K562 (cell line): Measurements from ENCODE around the gene TMEM81. TPM values are rescaled to one million over a fixed set of nuclear protein-coding genes. Genes with fewer than 3 reads are reported as not detected.

Experiments used
- BRCA1 ChIP-seq, 2 experiments: fragments of 450-650 bp in 1 of 2; sonication (generic) in 1 of 2; formaldehyde crosslinking in 1 of 2; IDR thresholded peaks; 2 replicates each; pipeline versions ENCODE4 v1.5.0 to v1.6.1; 2017 to 2020; ENCODE audit warnings: mild to moderate bottlenecking in 1 of 2, missing genetic modification reagents in 1 of 2
- GABPA ChIP-seq: fragments of 200-800 bp; sonication (Bioruptor generic); conservative IDR thresholded peaks from 2 replicates; pipeline ENCODE4 v1.6.1; 2016; ENCODE audit warnings: low read depth, missing genetic modification characterization, missing compliant biosample characterization
- IRF2 ChIP-seq: sonication (generic); formaldehyde crosslinking; IDR thresholded peaks from 2 replicates; pipeline ENCODE4 v1.8.1; 2022; ENCODE audit warnings: mild to moderate bottlenecking, missing genetic modification reagents
- PHF20 ChIP-seq: fragments of 450-650 bp; IDR thresholded peaks from 2 replicates; pipeline ENCODE4 v1.6.1; 2018; ENCODE audit not compliant: partially characterized antibody
- RBBP5 ChIP-seq: fragments of 200-600 bp; sonication (generic); IDR thresholded peaks from 2 replicates; pipeline ENCODE4 v1.6.1; 2012; ENCODE audit warnings: borderline replicate concordance, mild to moderate bottlenecking, low read length, control low read depth, inconsistent platforms; ENCODE audit not compliant: insufficient read depth, poor library complexity, severe bottlenecking
- RFX7 ChIP-seq: fragments of 250-450 bp; sonication (Bioruptor Pico); IDR thresholded peaks from 2 replicates; pipeline ENCODE4 v1.5.1; 2021; ENCODE audit warnings: mild to moderate bottlenecking
- SRF ChIP-seq, 2 experiments: fragments of 250-450, 450-650 bp in 1 of 2; sonication (Bioruptor Pico) in 1 of 2; sonication (generic) in 1 of 2; formaldehyde crosslinking; IDR thresholded peaks; 2 replicates each; pipeline versions ENCODE4 v1.5.0 to v1.5.1; 2020 to 2022; ENCODE audit warnings: mild to moderate bottlenecking in 1 of 2, missing genetic modification reagents in 1 of 2
- TCFL5 ChIP-seq: fragments of 250-450 bp; sonication (Bioruptor Pico); conservative IDR thresholded peaks from 2 replicates; pipeline ENCODE4 v1.6.1; 2021; ENCODE audit warnings: mild to moderate bottlenecking, moderate library complexity, matching md5 sums
- TGIF2 ChIP-seq: sonication (generic); formaldehyde crosslinking; IDR thresholded peaks from 2 replicates; pipeline ENCODE4 v1.8.1; 2022; ENCODE audit warnings: mild to moderate bottlenecking, missing genetic modification reagents, moderate library complexity
- ZNF140 ChIP-seq: fragments of 250-450 bp; sonication (Bioruptor Pico); IDR thresholded peaks from 2 replicates; pipeline ENCODE4 v1.8.0; 2021; ENCODE audit warnings: moderate library complexity, mild to moderate bottlenecking, inconsistent platforms
- polyA plus RNA-seq, 8 experiments: library from polyadenylated mRNA; depleted of rRNA in 4 of 8; stranded (reverse) in 5 of 8; unstranded in 3 of 8; fragments of >200 nt; fragmentation: Nextera tagmentation in 2 of 8; fragmentation: Illumina TruSeq in 1 of 8; extraction: Ambion mirVana in 2 of 8; extraction: Trizol in 1 of 8; gene quantifications; 2 replicates each; pipeline versions ENCODE4 v1.2.1 to v1.2.3, GENCODE V29; 2011 to 2014; ENCODE audit warnings: inconsistent platforms in 1 of 8, missing spikeins in 1 of 8
- total RNA-seq, 7 experiments: library from RNA; depleted of rRNA in 6 of 7; stranded (reverse); fragments of >200 nt in 6 of 7; fragmentation: Illumina TruSeq in 2 of 7; extraction: Trizol in 2 of 7; gene quantifications; 2 replicates each; pipeline versions ENCODE4 v1.2.1 to v1.2.3, GENCODE V29; 2011 to 2021; ENCODE audit warnings: low replicate concordance in 1 of 7
- TF ChIP-seq, protein P1 (sequence below): sonication (generic); formaldehyde crosslinking; IDR thresholded peaks from 2 replicates; pipeline ENCODE4 v1.4.0; 2020; ENCODE audit warnings: mild to moderate bottlenecking, missing genetic modification reagents
- TF ChIP-seq, protein P2 (sequence below): fragments of 250-450 bp; sonication (Bioruptor Pico); IDR thresholded peaks from 2 replicates; pipeline ENCODE4 v1.8.0; 2022; ENCODE audit warnings: inconsistent platforms, mild to moderate bottlenecking, moderate library complexity, borderline replicate concordance
- TF ChIP-seq, protein P3 (sequence below): fragments of 450-650 bp; IDR thresholded peaks from 2 replicates; pipeline ENCODE4 v1.6.1; 2016; ENCODE audit warnings: borderline replicate concordance
- TF ChIP-seq, protein P4 (sequence below): sonication (generic); formaldehyde crosslinking; IDR thresholded peaks from 2 replicates; pipeline ENCODE4 v1.8.0; 2022; ENCODE audit warnings: mild to moderate bottlenecking, low read depth, missing genetic modification reagents
- TF ChIP-seq, protein P5 (sequence below): fragments of 450-650 bp; IDR thresholded peaks from 2 replicates; pipeline ENCODE4 v1.6.1; 2014; ENCODE audit warnings: low read depth, mild to moderate bottlenecking, moderate library complexity, borderline replicate concordance

Gene TMEM81
- total and polyA plus RNA-seq, 9 of the 15 experiments (the other 6 are each of a cell fraction or from before 2014, with no cell fraction given): 3.2 to 6.1 (median 4.4) TPM

DNA sequence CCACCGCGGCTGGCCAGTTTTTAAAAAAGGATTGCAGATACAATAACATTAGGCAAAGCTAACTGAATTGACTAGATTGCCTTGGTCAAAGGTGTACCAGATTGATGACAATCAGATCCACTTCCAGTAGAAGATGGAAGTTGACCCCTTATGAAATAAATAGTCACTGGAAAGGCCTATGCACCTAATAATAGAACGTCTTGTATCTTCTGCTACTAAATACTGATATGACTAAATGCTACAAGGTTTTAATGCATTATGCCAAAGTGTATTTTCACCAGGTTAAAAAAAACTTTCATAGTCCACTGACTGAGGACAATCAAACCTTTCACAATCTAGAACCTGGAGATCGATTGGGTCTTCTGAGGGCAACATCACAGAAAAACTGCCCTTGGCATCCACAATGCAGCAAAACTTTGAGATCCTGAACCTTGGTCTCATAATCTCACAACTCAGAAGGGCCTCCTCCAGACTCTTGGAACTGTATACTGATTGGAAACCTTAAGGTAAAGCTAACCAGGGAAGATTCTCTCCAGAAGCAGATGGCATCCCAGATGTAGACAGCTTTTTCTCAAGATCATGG is 45.3 kb upstream of the TMEM81 start (continued):
- TF ChIP-seq, protein P1, sequence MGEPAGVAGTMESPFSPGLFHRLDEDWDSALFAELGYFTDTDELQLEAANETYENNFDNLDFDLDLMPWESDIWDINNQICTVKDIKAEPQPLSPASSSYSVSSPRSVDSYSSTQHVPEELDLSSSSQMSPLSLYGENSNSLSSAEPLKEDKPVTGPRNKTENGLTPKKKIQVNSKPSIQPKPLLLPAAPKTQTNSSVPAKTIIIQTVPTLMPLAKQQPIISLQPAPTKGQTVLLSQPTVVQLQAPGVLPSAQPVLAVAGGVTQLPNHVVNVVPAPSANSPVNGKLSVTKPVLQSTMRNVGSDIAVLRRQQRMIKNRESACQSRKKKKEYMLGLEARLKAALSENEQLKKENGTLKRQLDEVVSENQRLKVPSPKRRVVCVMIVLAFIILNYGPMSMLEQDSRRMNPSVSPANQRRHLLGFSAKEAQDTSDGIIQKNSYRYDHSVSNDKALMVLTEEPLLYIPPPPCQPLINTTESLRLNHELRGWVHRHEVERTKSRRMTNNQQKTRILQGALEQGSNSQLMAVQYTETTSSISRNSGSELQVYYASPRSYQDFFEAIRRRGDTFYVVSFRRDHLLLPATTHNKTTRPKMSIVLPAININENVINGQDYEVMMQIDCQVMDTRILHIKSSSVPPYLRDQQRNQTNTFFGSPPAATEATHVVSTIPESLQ (CRISPR knock-in tag): no peak
- no peak for TF ChIP-seq SRF (CRISPR knock-in tag; IDR thresholded peaks at IDR 0.05)
- TF ChIP-seq, protein P2, sequence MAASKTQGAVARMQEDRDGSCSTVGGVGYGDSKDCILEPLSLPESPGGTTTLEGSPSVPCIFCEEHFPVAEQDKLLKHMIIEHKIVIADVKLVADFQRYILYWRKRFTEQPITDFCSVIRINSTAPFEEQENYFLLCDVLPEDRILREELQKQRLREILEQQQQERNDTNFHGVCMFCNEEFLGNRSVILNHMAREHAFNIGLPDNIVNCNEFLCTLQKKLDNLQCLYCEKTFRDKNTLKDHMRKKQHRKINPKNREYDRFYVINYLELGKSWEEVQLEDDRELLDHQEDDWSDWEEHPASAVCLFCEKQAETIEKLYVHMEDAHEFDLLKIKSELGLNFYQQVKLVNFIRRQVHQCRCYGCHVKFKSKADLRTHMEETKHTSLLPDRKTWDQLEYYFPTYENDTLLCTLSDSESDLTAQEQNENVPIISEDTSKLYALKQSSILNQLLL (CRISPR knock-in tag): no peak
- TF ChIP-seq GABPA: no peak
- no peak for TF ChIP-seq RFX7 (CRISPR knock-in tag)
- no peak for TF ChIP-seq PHF20
- TF ChIP-seq, protein P3, sequence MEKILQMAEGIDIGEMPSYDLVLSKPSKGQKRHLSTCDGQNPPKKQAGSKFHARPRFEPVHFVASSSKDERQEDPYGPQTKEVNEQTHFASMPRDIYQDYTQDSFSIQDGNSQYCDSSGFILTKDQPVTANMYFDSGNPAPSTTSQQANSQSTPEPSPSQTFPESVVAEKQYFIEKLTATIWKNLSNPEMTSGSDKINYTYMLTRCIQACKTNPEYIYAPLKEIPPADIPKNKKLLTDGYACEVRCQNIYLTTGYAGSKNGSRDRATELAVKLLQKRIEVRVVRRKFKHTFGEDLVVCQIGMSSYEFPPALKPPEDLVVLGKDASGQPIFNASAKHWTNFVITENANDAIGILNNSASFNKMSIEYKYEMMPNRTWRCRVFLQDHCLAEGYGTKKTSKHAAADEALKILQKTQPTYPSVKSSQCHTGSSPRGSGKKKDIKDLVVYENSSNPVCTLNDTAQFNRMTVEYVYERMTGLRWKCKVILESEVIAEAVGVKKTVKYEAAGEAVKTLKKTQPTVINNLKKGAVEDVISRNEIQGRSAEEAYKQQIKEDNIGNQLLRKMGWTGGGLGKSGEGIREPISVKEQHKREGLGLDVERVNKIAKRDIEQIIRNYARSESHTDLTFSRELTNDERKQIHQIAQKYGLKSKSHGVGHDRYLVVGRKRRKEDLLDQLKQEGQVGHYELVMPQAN: no peak
- TF ChIP-seq RBBP5: no peak
- TF ChIP-seq TCFL5 (CRISPR knock-in tag): no peak
- no peak for TF ChIP-seq ZNF140 (CRISPR knock-in tag)
- TF ChIP-seq TGIF2 (CRISPR knock-in tag): no peak
- TF ChIP-seq, protein P4, sequence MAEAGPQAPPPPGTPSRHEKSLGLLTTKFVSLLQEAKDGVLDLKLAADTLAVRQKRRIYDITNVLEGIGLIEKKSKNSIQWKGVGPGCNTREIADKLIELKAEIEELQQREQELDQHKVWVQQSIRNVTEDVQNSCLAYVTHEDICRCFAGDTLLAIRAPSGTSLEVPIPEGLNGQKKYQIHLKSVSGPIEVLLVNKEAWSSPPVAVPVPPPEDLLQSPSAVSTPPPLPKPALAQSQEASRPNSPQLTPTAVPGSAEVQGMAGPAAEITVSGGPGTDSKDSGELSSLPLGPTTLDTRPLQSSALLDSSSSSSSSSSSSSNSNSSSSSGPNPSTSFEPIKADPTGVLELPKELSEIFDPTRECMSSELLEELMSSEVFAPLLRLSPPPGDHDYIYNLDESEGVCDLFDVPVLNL: no peak
- no peak for TF ChIP-seq BRCA1 (IDR thresholded peaks at IDR 0.05)
- no peak for TF ChIP-seq BRCA1 (CRISPR knock-in tag; IDR thresholded peaks at IDR 0.05)
- TF ChIP-seq, protein P5, sequence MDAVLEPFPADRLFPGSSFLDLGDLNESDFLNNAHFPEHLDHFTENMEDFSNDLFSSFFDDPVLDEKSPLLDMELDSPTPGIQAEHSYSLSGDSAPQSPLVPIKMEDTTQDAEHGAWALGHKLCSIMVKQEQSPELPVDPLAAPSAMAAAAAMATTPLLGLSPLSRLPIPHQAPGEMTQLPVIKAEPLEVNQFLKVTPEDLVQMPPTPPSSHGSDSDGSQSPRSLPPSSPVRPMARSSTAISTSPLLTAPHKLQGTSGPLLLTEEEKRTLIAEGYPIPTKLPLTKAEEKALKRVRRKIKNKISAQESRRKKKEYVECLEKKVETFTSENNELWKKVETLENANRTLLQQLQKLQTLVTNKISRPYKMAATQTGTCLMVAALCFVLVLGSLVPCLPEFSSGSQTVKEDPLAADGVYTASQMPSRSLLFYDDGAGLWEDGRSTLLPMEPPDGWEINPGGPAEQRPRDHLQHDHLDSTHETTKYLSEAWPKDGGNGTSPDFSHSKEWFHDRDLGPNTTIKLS: no peak
- no peak for TF ChIP-seq IRF2 (CRISPR knock-in tag)
